K562 (cell line): Measurements from ENCODE around the gene CBFA2T2. TPM values are rescaled to one million over a fixed set of nuclear protein-coding genes. Genes with fewer than 3 reads are reported as not detected.
A peak's percentile ranks its signal among the peaks of the same experiment; 100 is the strongest.

ENCODE experiments used
- BCOR ChIP-seq: fragments of 450-650 bp; IDR thresholded peaks from 2 replicates; pipeline ENCODE4 v1.6.1; 2016
- BDP1 ChIP-seq: IDR thresholded peaks from 3 replicates; pipeline ENCODE4 v1.6.1; 2011; ENCODE audit not compliant: insufficient read length, insufficient read depth
- COPS2 ChIP-seq: fragments of 450-650 bp; conservative IDR thresholded peaks from 2 replicates; pipeline ENCODE4 v1.6.1; 2016; ENCODE audit warnings: mild to moderate bottlenecking, moderate library complexity
- DMBX1 ChIP-seq: fragments of 250-450 bp; sonication (Bioruptor Pico); IDR thresholded peaks from 2 replicates; pipeline ENCODE4 v1.8.0; 2022; ENCODE audit warnings: inconsistent platforms, mild to moderate bottlenecking, moderate library complexity, borderline replicate concordance
- GATAD2B ChIP-seq: fragments of 450-650 bp; IDR thresholded peaks from 2 replicates; pipeline ENCODE4 v1.6.1; 2017; ENCODE audit warnings: mild to moderate bottlenecking, borderline replicate concordance
- HDAC8 ChIP-seq: fragments of 450-650 bp; IDR thresholded peaks from 2 replicates; pipeline ENCODE4 v1.6.1; 2016; ENCODE audit warnings: mild to moderate bottlenecking, missing genetic modification characterization, moderate library complexity, missing compliant biosample characterization
- HSF4 ChIP-seq: fragments of 250-450 bp; sonication (Bioruptor Pico); IDR thresholded peaks from 2 replicates; pipeline ENCODE4 v2.1.2; 2022; ENCODE audit warnings: mild to moderate bottlenecking, moderate library complexity, borderline replicate concordance
- MCM3 ChIP-seq: fragments of 450-650 bp; IDR thresholded peaks from 2 replicates; pipeline ENCODE4 v1.6.1; 2016
- NCOA4 ChIP-seq: fragments of 450-650 bp; IDR thresholded peaks from 2 replicates; pipeline ENCODE4 v1.6.1; 2018; ENCODE audit warnings: mild to moderate bottlenecking; ENCODE audit not compliant: partially characterized antibody
- NCOR1 ChIP-seq: fragments of 450-650 bp; IDR thresholded peaks from 2 replicates; pipeline ENCODE4 v1.6.1; 2016; ENCODE audit warnings: mild to moderate bottlenecking, moderate library complexity
- NFRKB ChIP-seq: fragments of 450-650 bp; IDR thresholded peaks from 2 replicates; pipeline ENCODE4 v1.6.1; 2016; ENCODE audit warnings: low read depth
- PHB2 ChIP-seq: fragments of 450-650 bp; IDR thresholded peaks from 2 replicates; pipeline ENCODE4 v1.6.1; 2017; ENCODE audit warnings: low read depth
- PRMT5 ChIP-seq: sonication (generic); formaldehyde crosslinking; IDR thresholded peaks from 2 replicates; pipeline ENCODE4 v1.5.0; 2020; ENCODE audit warnings: missing genetic modification reagents
- RBBP5 ChIP-seq: fragments of 200-600 bp; sonication (generic); IDR thresholded peaks from 2 replicates; pipeline ENCODE4 v1.6.1; 2012; ENCODE audit warnings: borderline replicate concordance, mild to moderate bottlenecking, low read length, control low read depth, inconsistent platforms; ENCODE audit not compliant: insufficient read depth, poor library complexity, severe bottlenecking
- RBM14 ChIP-seq: fragments of 200-400 bp; formaldehyde crosslinking; IDR thresholded peaks from 2 replicates; pipeline ENCODE4 v1.6.1; 2018; ENCODE audit warnings: low read depth, mild to moderate bottlenecking, low read length, moderate library complexity, borderline replicate concordance; ENCODE audit not compliant: insufficient read depth
- SMAD4 ChIP-seq: fragments of 250-450 bp; sonication (Bioruptor Pico); conservative IDR thresholded peaks from 2 replicates; pipeline ENCODE4 v1.8.0; 2021; ENCODE audit warnings: inconsistent platforms, mild to moderate bottlenecking, moderate library complexity
- TAF9B ChIP-seq: fragments of 450-650 bp; IDR thresholded peaks from 2 replicates; pipeline ENCODE4 v1.6.1; 2018; ENCODE audit warnings: mild to moderate bottlenecking; ENCODE audit not compliant: partially characterized antibody
- U2AF2 ChIP-seq: fragments of 200-400 bp; formaldehyde crosslinking; optimal IDR thresholded peaks from 2 replicates; pipeline ENCODE3; 2017; ENCODE audit warnings: low read depth, mild to moderate bottlenecking, low read length
- ZBTB7A ChIP-seq: IDR thresholded peaks from 2 replicates; pipeline ENCODE4 v1.6.1; 2011; ENCODE audit warnings: low read depth, mild to moderate bottlenecking, low read length, moderate library complexity, borderline replicate concordance; ENCODE audit not compliant: control insufficient read depth
- ZFX ChIP-seq: sonication (generic); formaldehyde crosslinking; IDR thresholded peaks from 2 replicates; pipeline ENCODE4 v1.8.0; 2022; ENCODE audit warnings: mild to moderate bottlenecking, missing genetic modification reagents, moderate library complexity
- ZNF347 ChIP-seq: fragments of 450-650 bp; formaldehyde crosslinking; IDR thresholded peaks from 2 replicates; pipeline ENCODE4 v1.4.0; 2020; ENCODE audit warnings: low read depth, mild to moderate bottlenecking, moderate library complexity
- ZNF408 ChIP-seq: fragments of 250-450 bp; sonication (Bioruptor Pico); IDR thresholded peaks from 2 replicates; pipeline ENCODE4 v1.4.0; 2020; ENCODE audit warnings: low read depth, mild to moderate bottlenecking, moderate library complexity
- polyA plus RNA-seq, 8 experiments: library from polyadenylated mRNA; depleted of rRNA in 4 of 8; stranded (reverse) in 5 of 8; unstranded in 3 of 8; fragments of >200 nt; fragmentation: Nextera tagmentation in 2 of 8; fragmentation: Illumina TruSeq in 1 of 8; extraction: Ambion mirVana in 2 of 8; extraction: Trizol in 1 of 8; gene quantifications; 2 replicates each; pipeline versions ENCODE4 v1.2.1 to v1.2.3, GENCODE V29; 2011 to 2014; ENCODE audit warnings: inconsistent platforms in 1 of 8, missing spikeins in 1 of 8
- total RNA-seq, 7 experiments: library from RNA; depleted of rRNA in 6 of 7; stranded (reverse); fragments of >200 nt in 6 of 7; fragmentation: Illumina TruSeq in 2 of 7; extraction: Trizol in 2 of 7; gene quantifications; 2 replicates each; pipeline versions ENCODE4 v1.2.1 to v1.2.3, GENCODE V29; 2011 to 2021; ENCODE audit warnings: low replicate concordance in 1 of 7
- TF ChIP-seq, protein P1 (sequence below): fragments of 250-450 bp; sonication (Bioruptor Pico); IDR thresholded peaks from 2 replicates; pipeline ENCODE4 v1.4.0; 2020
- TF ChIP-seq, protein P2 (sequence below): sonication (generic); formaldehyde crosslinking; IDR thresholded peaks from 2 replicates; pipeline ENCODE4 v1.8.1; 2022; ENCODE audit warnings: missing genetic modification reagents
- TF ChIP-seq, protein P3 (sequence below), 2 experiments: fragments of 450-650 bp in 1 of 2; sonication (generic) in 1 of 2; formaldehyde crosslinking in 1 of 2; IDR thresholded peaks in 1 of 2; conservative IDR thresholded peaks in 1 of 2; 2 replicates each; pipeline versions ENCODE4 v1.6.1 to v1.8.1; 2016 to 2023; ENCODE audit warnings: mild to moderate bottlenecking in 2 of 2, moderate library complexity in 2 of 2, inconsistent platforms in 1 of 2, missing genetic modification reagents in 1 of 2
- TF ChIP-seq, protein P4 (sequence below): fragments of 250-450 bp; sonication (Bioruptor Pico); IDR thresholded peaks from 2 replicates; pipeline ENCODE4 v1.8.0; 2021; ENCODE audit warnings: mild to moderate bottlenecking, moderate library complexity

The CBFA2T2 gene
- total and polyA plus RNA-seq, 9 of the 15 experiments (the other 6 are each of a cell fraction or from before 2014, with no cell fraction given), result 0.27 to 9.6 (median 5.8) TPM

DNA sequence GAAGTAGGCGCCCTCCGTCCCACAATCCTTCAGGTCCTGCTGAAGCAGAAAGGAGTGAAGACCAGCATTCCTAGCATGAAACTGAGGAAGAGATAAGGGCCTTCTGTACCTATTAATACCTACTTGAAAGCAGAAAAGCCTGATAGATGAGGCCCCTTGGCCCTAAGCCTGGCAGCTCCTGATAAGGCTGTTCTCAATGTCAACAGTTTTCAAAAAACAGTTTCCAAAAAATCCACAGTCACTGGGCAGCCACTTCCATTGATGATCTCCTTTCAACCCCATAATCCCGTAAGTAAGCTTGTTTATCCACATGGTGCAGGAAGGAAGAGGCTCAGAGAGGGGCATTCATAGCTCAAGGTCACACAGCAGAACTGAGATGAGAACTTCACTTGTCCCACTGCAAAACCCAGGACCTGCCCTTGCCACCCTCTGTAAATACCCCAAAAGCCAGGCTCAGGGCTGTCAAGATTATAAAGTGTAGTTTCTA lies 199.1 kb downstream of the CBFA2T2 start (continued):
- TF ChIP-seq HSF4 (CRISPR knock-in tag), result no peak
- TF ChIP-seq, protein P1, sequence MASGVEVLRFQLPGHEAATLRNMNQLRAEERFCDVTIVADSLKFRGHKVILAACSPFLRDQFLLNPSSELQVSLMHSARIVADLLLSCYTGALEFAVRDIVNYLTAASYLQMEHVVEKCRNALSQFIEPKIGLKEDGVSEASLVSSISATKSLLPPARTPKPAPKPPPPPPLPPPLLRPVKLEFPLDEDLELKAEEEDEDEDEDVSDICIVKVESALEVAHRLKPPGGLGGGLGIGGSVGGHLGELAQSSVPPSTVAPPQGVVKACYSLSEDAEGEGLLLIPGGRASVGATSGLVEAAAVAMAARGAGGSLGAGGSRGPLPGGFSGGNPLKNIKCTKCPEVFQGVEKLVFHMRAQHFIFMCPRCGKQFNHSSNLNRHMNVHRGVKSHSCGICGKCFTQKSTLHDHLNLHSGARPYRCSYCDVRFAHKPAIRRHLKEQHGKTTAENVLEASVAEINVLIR, result no peak
- no peak for TF ChIP-seq U2AF2
- TF ChIP-seq TAF9B, result no peak
- no peak for TF ChIP-seq NFRKB
- TF ChIP-seq NCOR1, result peak; percentile 93
- no peak for TF ChIP-seq ZNF347 (CRISPR knock-in tag)
- no peak for TF ChIP-seq ZFX
- TF ChIP-seq NCOA4, result no peak
- TF ChIP-seq, protein P2, sequence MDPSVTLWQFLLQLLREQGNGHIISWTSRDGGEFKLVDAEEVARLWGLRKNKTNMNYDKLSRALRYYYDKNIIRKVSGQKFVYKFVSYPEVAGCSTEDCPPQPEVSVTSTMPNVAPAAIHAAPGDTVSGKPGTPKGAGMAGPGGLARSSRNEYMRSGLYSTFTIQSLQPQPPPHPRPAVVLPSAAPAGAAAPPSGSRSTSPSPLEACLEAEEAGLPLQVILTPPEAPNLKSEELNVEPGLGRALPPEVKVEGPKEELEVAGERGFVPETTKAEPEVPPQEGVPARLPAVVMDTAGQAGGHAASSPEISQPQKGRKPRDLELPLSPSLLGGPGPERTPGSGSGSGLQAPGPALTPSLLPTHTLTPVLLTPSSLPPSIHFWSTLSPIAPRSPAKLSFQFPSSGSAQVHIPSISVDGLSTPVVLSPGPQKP (CRISPR knock-in tag), result no peak
- peak; percentile 74; the same call in 1 of the 2 replicates for TF ChIP-seq GATAD2B
- TF ChIP-seq, protein P3, sequence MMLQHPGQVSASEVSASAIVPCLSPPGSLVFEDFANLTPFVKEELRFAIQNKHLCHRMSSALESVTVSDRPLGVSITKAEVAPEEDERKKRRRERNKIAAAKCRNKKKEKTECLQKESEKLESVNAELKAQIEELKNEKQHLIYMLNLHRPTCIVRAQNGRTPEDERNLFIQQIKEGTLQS (IDR thresholded peaks at IDR 0.05), result peak; percentile 19; the same call in 1 of the 2 replicates
- TF ChIP-seq, protein P3 (CRISPR knock-in tag; conservative IDR thresholded peaks at IDR 0.05), result no peak
- peak; percentile 54; the same call in 1 of the 2 replicates for TF ChIP-seq SMAD4 (CRISPR knock-in tag)
- TF ChIP-seq BCOR, result peak; percentile 95
- peak; percentile 67; the same call in 1 of the 2 replicates for TF ChIP-seq DMBX1
- TF ChIP-seq, protein P4, sequence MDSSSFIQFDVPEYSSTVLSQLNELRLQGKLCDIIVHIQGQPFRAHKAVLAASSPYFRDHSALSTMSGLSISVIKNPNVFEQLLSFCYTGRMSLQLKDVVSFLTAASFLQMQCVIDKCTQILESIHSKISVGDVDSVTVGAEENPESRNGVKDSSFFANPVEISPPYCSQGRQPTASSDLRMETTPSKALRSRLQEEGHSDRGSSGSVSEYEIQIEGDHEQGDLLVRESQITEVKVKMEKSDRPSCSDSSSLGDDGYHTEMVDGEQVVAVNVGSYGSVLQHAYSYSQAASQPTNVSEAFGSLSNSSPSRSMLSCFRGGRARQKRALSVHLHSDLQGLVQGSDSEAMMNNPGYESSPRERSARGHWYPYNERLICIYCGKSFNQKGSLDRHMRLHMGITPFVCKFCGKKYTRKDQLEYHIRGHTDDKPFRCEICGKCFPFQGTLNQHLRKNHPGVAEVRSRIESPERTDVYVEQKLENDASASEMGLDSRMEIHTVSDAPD (CRISPR knock-in tag), result no peak
- peak; percentile 63; the same call in 1 of the 2 replicates for TF ChIP-seq PHB2
- peak; percentile 46 for TF ChIP-seq RBBP5
- no peak for TF ChIP-seq MCM3
- no peak for TF ChIP-seq PRMT5 (CRISPR knock-in tag)
- TF ChIP-seq COPS2, result no peak
- no peak for TF ChIP-seq HDAC8 (tag)
- no peak for TF ChIP-seq BDP1
- no peak for TF ChIP-seq RBM14
- no peak for TF ChIP-seq ZNF408 (CRISPR knock-in tag)
- no peak for TF ChIP-seq ZBTB7A
